ENCODE data around the gene OSBPL5.

The OSBPL5 gene

GRCh38 chr11:3046190-3046589 lies 118.9 kb downstream of the OSBPL5 start:
- peak; percentile 27 for TF ChIP-seq CTCF (IDR thresholded peaks at IDR 0.05; ENCODE audit: insufficient read depth, low read length, missing control alignments)
- H3K4me3 ChIP-seq (ENCODE audit: low read depth, low read length), result no peak overlapping the region
- ChIA-PET POLR2A (interaction anchor here (1.3 kb wide), 1 partner anchor 11 kb away, joined by 7 read pairs; the partner anchor contains the start of gene CARS1), CTCF (interaction anchor here (7.4 to 10.8 kb wide), 2 partner anchors 10 to 43 kb away, joined by 77 to 109 read pairs; no protein-coding TSS in a partner anchor)
- no peak for DNase-seq (ENCODE audit: low read depth, low spot score)

GRCh38 chr11:3044915-3045314 lies 120.2 kb downstream of the OSBPL5 start:
- CTCF ChIA-PET, result interaction anchor here (1.0 to 10.8 kb wide), 3 partner anchors 13 to 44 kb away, joined by 3 to 109 read pairs (median 4); partner anchors contain the start of gene CARS1

GRCh38 chr11:3044004-3044403 lies 121.1 kb downstream of the OSBPL5 start:
- no peak overlapping the region for H3K4me3 ChIP-seq (ENCODE audit: low read depth, low read length)
- POLR2A ChIA-PET, result interaction anchor here (0.7 kb wide), 1 partner anchor 17 kb away, joined by 3 read pairs; no protein-coding TSS in a partner anchor
- no peak for DNase-seq (ENCODE audit: low read depth, low spot score)
- CTCF ChIA-PET, result interaction anchor here (0.6 to 10.8 kb wide), 7 partner anchors 11 to 365 kb away, joined by 3 to 109 read pairs (median 4); partner anchors contain the start of gene CARS1
- TF ChIP-seq CTCF (IDR thresholded peaks at IDR 0.05; ENCODE audit: insufficient read depth, low read length, missing control alignments), result no peak

More at GRCh38 chr11:3044915-3045314, 120.2 kb downstream of the OSBPL5 start:
- TF ChIP-seq CTCF (IDR thresholded peaks at IDR 0.05; ENCODE audit: insufficient read depth, low read length, missing control alignments), result no peak
- POLR2A ChIA-PET, result interaction anchor here (0.7 kb wide), 1 partner anchor 18 kb away, joined by 3 read pairs; no protein-coding TSS in a partner anchor
- no peak overlapping the region for H3K4me3 ChIP-seq (ENCODE audit: low read depth, low read length)
- no peak for DNase-seq (ENCODE audit: low read depth, low spot score)

DNA sequence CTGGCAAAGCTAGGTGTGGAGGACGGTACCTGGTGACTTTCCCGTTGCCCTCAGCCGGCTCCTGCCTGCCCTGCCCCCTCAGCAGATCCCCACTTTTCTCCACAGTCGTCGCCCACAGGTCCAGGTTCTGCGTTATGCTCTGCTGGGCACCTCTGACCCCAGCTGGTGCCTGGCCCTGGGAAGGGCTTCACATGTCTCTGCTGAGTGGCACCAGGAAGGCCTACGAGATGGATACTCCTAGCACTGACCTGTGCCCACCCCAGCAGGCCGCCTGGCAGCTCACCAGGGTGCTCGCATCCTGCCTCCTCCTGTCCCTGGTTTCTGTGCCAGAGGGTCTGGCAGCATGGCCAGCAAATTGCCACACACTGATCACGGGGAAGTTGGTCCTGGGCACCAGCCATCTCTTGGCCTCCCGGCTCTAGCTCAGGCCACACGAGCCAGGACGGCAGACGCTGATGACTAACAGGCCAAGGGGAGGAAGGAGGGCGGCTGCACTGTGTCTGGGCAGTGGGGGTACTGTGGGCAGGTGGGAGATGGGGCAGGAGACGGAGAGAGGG lies 121.7 kb downstream of the OSBPL5 start:
- ChIA-PET POLR2A (no interaction called here), CTCF (interaction anchor here (0.6 to 10.8 kb wide), 6 partner anchors 10 to 366 kb away, joined by 3 to 109 read pairs (median 4); no protein-coding TSS in a partner anchor)
- H3K4me3 ChIP-seq (ENCODE audit: low read depth, low read length), result no peak overlapping the region
- DNase-seq (ENCODE audit: low read depth, low spot score), result no peak
- no peak for TF ChIP-seq CTCF (IDR thresholded peaks at IDR 0.05; ENCODE audit: insufficient read depth, low read length, missing control alignments)

DNA sequence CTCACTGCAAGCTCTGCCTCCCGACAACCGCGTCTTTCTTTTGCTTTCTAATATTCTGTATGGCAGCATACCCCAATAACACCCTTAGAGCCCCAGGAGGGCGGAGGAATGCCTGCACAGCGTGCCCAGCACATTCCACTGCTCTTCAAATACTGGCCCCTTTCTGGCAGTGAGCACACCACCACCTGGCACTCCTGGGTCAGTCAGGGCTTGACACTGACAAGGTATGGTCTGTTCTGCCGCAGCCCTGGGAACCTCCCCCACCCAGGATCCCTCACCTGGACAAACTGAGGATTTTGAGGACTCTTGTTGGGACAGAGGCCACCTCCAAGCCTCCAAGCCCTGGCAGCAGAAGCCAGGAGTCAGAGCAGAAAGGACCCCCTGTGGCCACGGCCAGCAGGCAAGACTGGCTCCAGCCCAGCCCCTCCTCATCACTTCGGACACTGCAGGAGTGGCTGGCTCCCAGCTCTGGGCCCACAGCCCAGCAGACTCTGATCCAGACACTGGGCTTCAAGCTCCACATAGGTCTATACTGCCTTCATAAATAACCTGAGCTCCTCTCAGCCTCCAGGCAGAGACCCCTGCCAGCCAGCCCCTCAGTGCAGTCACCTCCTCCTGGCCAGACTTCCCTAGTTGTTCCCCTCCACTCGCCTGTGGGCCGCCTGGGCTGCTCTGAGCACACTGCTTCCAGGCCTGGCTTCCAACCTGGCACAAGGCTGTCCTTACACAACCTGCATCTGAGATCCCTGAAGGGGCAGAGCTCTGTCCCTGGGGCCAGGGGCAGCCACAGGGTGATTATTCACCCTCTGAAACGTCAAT lies 122.4 kb downstream of the OSBPL5 start:
- no peak overlapping the region for H3K4me3 ChIP-seq (ENCODE audit: low read depth, low read length)
- no peak for DNase-seq (ENCODE audit: low read depth, low spot score)
- TF ChIP-seq CTCF (IDR thresholded peaks at IDR 0.05; ENCODE audit: insufficient read depth, low read length, missing control alignments), result no peak
- POLR2A ChIA-PET, result no interaction called here
- CTCF ChIA-PET, result interaction anchor here (0.7 to 10.8 kb wide), 5 partner anchors 10 to 46 kb away, joined by 3 to 122 read pairs (median 5); no protein-coding TSS in a partner anchor
